Activated CD4-positive, alpha-beta T cell treated with anti-CD3 and anti-CD28 coated beads, Interleukin-2, amount 10 ng/mL, durations not matched to agents 24 days and 14 days (primary cell): Measurements from ENCODE around the gene LPP. TPM values are rescaled to one million over a fixed set of nuclear protein-coding genes. Genes with fewer than 3 reads are reported as not detected.

ENCODE experiments used
- DNase-seq: peaks from one replicate; pipeline ENCODE4 v3.0.0; 2022
- H3K27ac Mint-ChIP-seq: one replicate; pipeline ENCODE4 v1.8.0; 2022; ENCODE audit warnings: mild to moderate bottlenecking, mixed read lengths
- H3K27me3 Mint-ChIP-seq: one replicate; pipeline ENCODE4 v1.8.0; 2022; ENCODE audit warnings: mixed read lengths
- H3K36me3 Mint-ChIP-seq: one replicate; pipeline ENCODE4 v1.8.0; 2022; ENCODE audit warnings: low read depth, mild to moderate bottlenecking, mixed read lengths
- H3K4me1 Mint-ChIP-seq: one replicate; pipeline ENCODE4 v1.8.0; 2021; ENCODE audit warnings: mixed read lengths
- H3K4me3 Mint-ChIP-seq: one replicate; pipeline ENCODE4 v1.8.0; 2022; ENCODE audit warnings: mild to moderate bottlenecking, moderate library complexity, mixed read lengths
- H3K9me3 Mint-ChIP-seq: one replicate; pipeline ENCODE4 v1.8.0; 2021; ENCODE audit warnings: mixed read lengths
- intact Hi-C: fragments of 100-400 bp; cut with micrococcal nuclease; formaldehyde crosslinking; loops from one replicate; pipeline ENCODE4 v1.15.1; 2023
- total RNA-seq: library from RNA; stranded (reverse); gene quantifications from 2 replicates; pipeline ENCODE4 v1.2.3, GENCODE V29; 2022

LPP gene
- total RNA-seq, 1 donor from 2014 or later = 41.4 TPM

DNA sequence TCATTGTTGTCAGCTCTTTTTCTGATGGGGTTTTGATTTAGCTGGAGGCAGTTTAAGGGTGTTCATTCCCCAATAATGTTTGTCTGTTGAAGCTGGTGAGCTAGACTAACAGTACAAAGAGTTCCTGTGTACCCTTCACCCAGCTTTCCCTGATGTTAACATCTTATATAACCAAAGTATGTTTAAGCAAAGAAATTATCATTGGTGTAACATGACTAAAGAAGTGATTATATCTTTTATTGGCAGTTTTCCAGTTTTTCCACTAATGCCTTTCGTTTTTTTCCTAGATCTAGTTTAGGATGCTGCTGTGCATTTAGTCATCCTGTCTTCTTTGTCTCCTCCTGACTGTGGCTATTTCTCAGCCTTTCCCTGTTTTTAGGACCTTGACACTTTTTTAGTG, 165.6 kb downstream of the LPP start:
- Mint-ChIP-seq H3K4me1 (peaks cover 44% of the 10 kb centered on the region), H3K27me3 (peaks cover 4% of the 10 kb centered on the region), H3K36me3 (peaks cover 21% of the 10 kb centered on the region), H3K4me3 (no peak overlapping the region), H3K9me3 (peaks cover 13% of the 10 kb centered on the region), H3K27ac (no peak overlapping the region)
- no peak for DNase-seq
- intact Hi-C loops = loop anchor here (10.0 kb wide), 1 partner anchor 405 kb away; no protein-coding TSS in a partner anchor

GRCh38 chr3:188320757-188321156, 166.8 kb downstream of the LPP start:
- DNase-seq = no peak
- peak overlapping the region; percentile 29 for H3K27ac Mint-ChIP-seq
- H3K4me3 Mint-ChIP-seq = no peak overlapping the region
- H3K9me3 Mint-ChIP-seq = peaks cover 17% of the 10 kb centered on the region
- peaks cover 4% of the 10 kb centered on the region for H3K27me3 Mint-ChIP-seq
- peaks cover 48% of the 10 kb centered on the region for H3K4me1 Mint-ChIP-seq
- H3K36me3 Mint-ChIP-seq = peaks cover 27% of the 10 kb centered on the region
- intact Hi-C loops = loop anchor here (5.0 kb wide), 6 partner anchors 72 to 597 kb away; no protein-coding TSS in a partner anchor

DNA sequence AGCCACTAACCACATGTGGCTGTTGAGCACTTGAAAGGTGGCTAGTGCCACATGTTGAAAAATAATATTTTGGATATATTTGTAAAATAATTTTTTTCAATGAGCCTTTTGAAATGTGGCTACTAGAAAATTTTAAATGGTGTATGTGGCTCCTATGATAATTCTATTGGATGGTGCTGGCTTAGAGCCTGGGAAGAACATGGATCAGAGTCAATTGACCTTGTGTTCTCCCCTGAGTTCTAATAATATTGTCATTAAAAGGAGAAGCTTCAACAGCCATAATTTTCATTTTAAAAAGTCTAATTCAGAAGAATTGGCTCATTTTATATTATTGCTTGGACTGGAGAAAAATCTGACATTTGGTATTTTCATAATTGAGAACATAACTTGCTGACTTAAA, 167.3 kb downstream of the LPP start:
- Mint-ChIP-seq H3K4me3 (no peak overlapping the region), H3K4me1 (peaks cover 51% of the 10 kb centered on the region), H3K9me3 (peaks cover 17% of the 10 kb centered on the region), H3K27ac (no peak overlapping the region), H3K27me3 (peaks cover 4% of the 10 kb centered on the region), H3K36me3 (peaks cover 32% of the 10 kb centered on the region)
- DNase-seq = no peak
- intact Hi-C loops = loop anchor here (5.0 kb wide), 6 partner anchors 71 to 596 kb away; no protein-coding TSS in a partner anchor

DNA sequence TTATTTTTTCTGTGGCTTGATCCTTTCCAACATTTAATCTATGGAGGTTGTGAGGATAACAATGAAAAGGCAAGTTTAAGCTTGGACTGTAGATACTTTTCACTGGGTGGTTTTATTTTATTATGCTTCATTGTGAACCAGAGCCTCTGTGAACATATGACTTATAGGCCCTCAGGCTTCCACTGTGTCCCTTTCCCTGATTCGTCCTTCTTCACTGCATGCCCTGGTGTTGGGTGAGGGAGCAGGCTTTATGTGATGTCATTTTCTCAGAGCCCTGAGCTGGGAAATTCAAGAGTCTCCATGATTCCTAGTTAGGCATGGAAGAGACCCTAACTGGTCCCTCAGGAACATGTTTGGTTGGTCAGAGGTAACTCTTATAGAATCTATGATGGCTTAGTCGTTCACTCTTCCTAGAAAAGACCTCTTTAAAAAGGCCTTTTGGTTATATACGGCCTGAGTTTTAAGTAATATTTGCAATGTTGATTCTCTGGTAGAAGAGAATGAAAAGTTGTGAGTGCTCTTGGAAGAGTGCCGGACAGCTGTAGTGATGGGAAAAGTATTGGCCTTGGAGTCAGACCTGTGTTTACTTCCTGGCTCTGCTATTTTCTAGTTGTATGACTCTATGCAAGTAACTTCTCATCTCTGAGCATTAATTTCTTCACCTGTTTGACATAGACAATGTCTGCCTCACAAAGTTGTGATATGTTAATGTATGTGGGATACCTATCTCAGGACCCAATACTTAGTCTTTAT, 168.4 kb downstream of the LPP start:
- Mint-ChIP-seq H3K9me3 (peaks cover 17% of the 10 kb centered on the region), H3K36me3 (peaks cover 34% of the 10 kb centered on the region), H3K27ac (peak overlapping the region; percentile 90), H3K4me3 (peak overlapping the region; percentile 64), H3K27me3 (peaks cover 4% of the 10 kb centered on the region), H3K4me1 (peaks cover 49% of the 10 kb centered on the region)
- intact Hi-C loops = loop anchor here (5.0 kb wide), 6 partner anchors 70 to 595 kb away; no protein-coding TSS in a partner anchor
- no peak for DNase-seq

GRCh38 chr3:188323067-188323842, 169.3 kb downstream of the LPP start:
- H3K4me1 Mint-ChIP-seq = peaks cover 48% of the 10 kb centered on the region
- intact Hi-C loops = loop anchor here (1.0 to 5.0 kb wide), 10 partner anchors 14 to 594 kb away; no protein-coding TSS in a partner anchor
- peaks cover 28% of the 10 kb centered on the region for H3K36me3 Mint-ChIP-seq
- H3K9me3 Mint-ChIP-seq = peaks cover 13% of the 10 kb centered on the region
- H3K27me3 Mint-ChIP-seq = no peaks in the 10 kb centered on the region
- peak; percentile 87 for DNase-seq
- peak overlapping the region; percentile 64 for H3K4me3 Mint-ChIP-seq
- H3K27ac Mint-ChIP-seq = peak overlapping the region; percentile 90

GRCh38 chr3:188326111-188326510, 172.2 kb downstream of the LPP start:
- intact Hi-C loops = no loop called here
- no peak for DNase-seq
- peaks cover 28% of the 10 kb centered on the region for H3K36me3 Mint-ChIP-seq
- peaks cover 58% of the 10 kb centered on the region for H3K4me1 Mint-ChIP-seq
- H3K4me3 Mint-ChIP-seq = no peak overlapping the region
- peaks cover 10% of the 10 kb centered on the region for H3K9me3 Mint-ChIP-seq
- no peaks in the 10 kb centered on the region for H3K27me3 Mint-ChIP-seq
- H3K27ac Mint-ChIP-seq = no peak overlapping the region

DNA sequence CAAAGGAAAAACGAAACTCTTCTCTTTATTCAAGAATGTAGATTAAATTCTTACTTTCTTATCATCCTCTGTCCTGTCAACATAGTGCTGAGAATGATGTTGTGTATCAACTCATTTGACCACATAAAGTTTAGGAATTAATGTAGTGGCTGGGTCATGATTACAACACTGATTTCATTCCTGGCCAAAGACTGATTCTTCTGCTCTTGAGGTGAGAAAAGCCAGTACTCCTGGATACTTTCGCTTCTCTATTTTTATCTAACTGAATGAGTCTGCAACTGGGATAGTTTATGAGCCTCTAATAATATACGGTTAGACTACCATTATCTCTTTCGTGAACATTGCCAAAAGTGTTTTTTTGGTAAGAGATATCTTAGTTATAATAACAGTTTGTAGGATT, 173.0 kb downstream of the LPP start:
- no peaks in the 10 kb centered on the region for H3K27me3 Mint-ChIP-seq
- H3K4me3 Mint-ChIP-seq = no peak overlapping the region
- H3K36me3 Mint-ChIP-seq = peaks cover 32% of the 10 kb centered on the region
- no peak overlapping the region for H3K27ac Mint-ChIP-seq
- no peak for DNase-seq
- H3K9me3 Mint-ChIP-seq = peaks cover 13% of the 10 kb centered on the region
- peaks cover 60% of the 10 kb centered on the region for H3K4me1 Mint-ChIP-seq
- intact Hi-C loops = no loop called here

DNA sequence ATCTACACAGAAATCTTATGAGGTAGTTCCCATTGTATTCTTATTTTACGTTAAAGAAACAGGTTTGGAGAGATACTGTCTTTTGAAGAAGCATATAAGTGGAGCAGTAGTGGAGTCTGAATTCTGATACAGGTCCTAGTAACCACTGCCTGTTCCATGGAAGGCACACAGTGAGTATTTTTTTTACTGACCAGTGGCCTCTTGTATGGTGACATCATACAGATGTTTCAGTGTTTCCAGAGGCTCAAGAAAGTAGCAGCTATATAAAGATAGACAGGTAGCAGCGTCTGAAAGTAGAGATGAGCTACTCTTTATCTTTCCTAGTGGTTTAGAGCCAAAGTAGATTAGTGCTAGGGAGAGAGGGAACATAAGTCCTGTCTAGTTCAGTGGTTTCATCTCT, 173.5 kb downstream of the LPP start:
- Mint-ChIP-seq H3K27ac (no peak overlapping the region), H3K9me3 (peaks cover 13% of the 10 kb centered on the region), H3K36me3 (peaks cover 32% of the 10 kb centered on the region), H3K4me3 (no peak overlapping the region), H3K27me3 (no peaks in the 10 kb centered on the region), H3K4me1 (peaks cover 56% of the 10 kb centered on the region)
- no peak for DNase-seq
- intact Hi-C loops = no loop called here

DNA sequence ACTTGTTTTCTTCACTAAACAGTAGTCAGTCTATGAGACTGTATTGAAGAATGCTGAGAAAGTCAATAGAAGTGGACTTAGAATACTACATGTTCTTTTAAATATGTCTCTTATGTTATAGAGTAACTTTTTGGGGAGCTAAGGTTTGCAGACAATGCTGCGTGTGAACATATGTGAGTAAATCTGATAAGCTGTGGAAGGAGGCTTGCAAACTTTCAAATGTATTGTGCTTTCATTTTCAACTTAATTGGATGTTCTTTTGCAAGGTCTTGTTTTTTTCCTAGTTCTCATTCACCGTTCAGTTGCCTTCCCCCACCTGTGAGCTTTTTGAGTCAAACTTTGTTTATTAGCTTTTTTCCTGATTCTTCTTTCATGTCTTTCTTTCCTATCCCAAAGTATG, 176.2 kb downstream of the LPP start:
- H3K4me1 Mint-ChIP-seq = peaks cover 33% of the 10 kb centered on the region
- no peaks in the 10 kb centered on the region for H3K27me3 Mint-ChIP-seq
- peak overlapping the region; percentile 71 for H3K27ac Mint-ChIP-seq
- H3K36me3 Mint-ChIP-seq = peaks cover 24% of the 10 kb centered on the region
- intact Hi-C loops = loop anchor here (1.0 to 10.0 kb wide), 2 partner anchors 9 to 425 kb away; no protein-coding TSS in a partner anchor
- H3K4me3 Mint-ChIP-seq = peak overlapping the region; percentile 45
- H3K9me3 Mint-ChIP-seq = peaks cover 5% of the 10 kb centered on the region
- DNase-seq = no peak

- peaks cover 30% of the 10 kb centered on the region for H3K4me1 Mint-ChIP-seq
- H3K4me3 Mint-ChIP-seq = no peak overlapping the region
- H3K36me3 Mint-ChIP-seq = peaks cover 20% of the 10 kb centered on the region
- intact Hi-C loops = loop anchor here (10.0 kb wide), 1 partner anchor 424 kb away; no protein-coding TSS in a partner anchor
- H3K9me3 Mint-ChIP-seq = peaks cover 3% of the 10 kb centered on the region
- no peak overlapping the region for H3K27ac Mint-ChIP-seq
- peaks cover 4% of the 10 kb centered on the region for H3K27me3 Mint-ChIP-seq
- no peak for DNase-seq
These were observed 177.2 kb downstream of the LPP start for GRCh38 chr3:188331166-188331565.

DNA sequence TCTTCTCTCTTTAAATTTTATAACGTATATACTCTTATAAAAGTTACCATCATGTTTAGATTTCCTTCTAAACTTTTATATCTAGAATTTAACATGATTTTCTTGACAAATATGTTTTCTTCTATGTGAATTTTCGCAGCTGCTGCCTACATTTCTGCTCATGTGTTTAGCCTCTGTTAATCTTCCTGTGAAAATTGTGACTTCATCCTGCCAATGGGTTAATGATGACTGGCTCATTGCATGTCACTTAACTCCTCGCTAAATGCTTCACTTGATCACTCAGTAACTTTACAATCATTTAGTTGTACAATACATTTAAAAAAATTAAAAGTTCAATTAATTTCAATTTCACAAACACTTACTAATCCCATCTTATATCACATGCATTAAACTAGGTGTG, 178.1 kb downstream of the LPP start:
- Mint-ChIP-seq H3K9me3 (peaks cover 3% of the 10 kb centered on the region), H3K27ac (no peak overlapping the region), H3K4me1 (peaks cover 29% of the 10 kb centered on the region), H3K27me3 (peaks cover 4% of the 10 kb centered on the region), H3K4me3 (no peak overlapping the region), H3K36me3 (peaks cover 20% of the 10 kb centered on the region)
- DNase-seq = no peak
- intact Hi-C loops = loop anchor here (10.0 kb wide), 1 partner anchor 423 kb away; no protein-coding TSS in a partner anchor

DNA sequence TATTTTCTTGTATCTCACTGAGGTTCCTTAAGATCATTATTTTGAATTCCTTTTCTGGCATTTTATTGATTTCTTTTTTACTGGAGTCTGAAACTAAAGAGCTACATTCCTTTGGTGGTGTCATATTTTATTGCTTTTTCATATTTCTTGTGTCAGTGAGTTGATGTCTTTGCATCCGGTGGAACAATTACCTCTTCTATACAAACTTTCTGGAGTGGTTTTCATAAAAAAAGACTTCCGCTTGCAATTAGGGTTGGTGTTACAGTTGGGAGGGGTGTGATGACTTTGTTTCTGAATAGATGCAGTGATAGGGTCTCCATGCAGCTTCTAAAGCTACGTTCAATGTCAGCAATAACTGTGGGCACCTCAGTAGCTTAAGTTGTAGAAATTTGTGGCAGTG, 181.7 kb downstream of the LPP start:
- Mint-ChIP-seq H3K4me3 (no peak overlapping the region), H3K4me1 (peaks cover 37% of the 10 kb centered on the region), H3K9me3 (peaks cover 3% of the 10 kb centered on the region), H3K27ac (no peak overlapping the region), H3K27me3 (peaks cover 6% of the 10 kb centered on the region), H3K36me3 (peaks cover 24% of the 10 kb centered on the region)
- DNase-seq = no peak
- intact Hi-C loops = loop anchor here (5.0 to 10.0 kb wide), 3 partner anchors 247 to 452 kb away; no protein-coding TSS in a partner anchor

DNA sequence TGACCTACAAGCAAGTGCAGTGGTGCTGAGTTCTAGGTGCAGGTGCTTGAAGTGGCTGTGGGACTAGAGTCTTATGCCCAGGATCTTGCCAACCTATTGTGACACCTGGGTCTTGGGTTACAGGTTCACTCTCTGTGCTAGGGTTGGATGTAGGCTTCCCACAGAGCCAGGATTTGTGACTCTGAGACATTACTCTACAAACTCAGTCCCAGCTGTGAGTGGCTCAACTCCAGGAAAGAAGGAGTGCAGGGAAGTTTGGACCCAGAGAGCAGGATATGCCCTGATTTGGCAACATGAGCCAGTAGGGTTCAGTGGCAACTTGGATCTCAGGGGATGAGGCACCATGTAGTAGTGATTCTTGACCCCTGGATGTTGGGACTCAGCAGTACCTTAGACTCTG, 182.2 kb downstream of the LPP start:
- DNase-seq = no peak
- peaks cover 6% of the 10 kb centered on the region for H3K27me3 Mint-ChIP-seq
- peaks cover 24% of the 10 kb centered on the region for H3K36me3 Mint-ChIP-seq
- H3K4me1 Mint-ChIP-seq = peaks cover 33% of the 10 kb centered on the region
- no peak overlapping the region for H3K4me3 Mint-ChIP-seq
- peaks cover 3% of the 10 kb centered on the region for H3K9me3 Mint-ChIP-seq
- peak overlapping the region; percentile 29 for H3K27ac Mint-ChIP-seq
- intact Hi-C loops = loop anchor here (5.0 to 10.0 kb wide), 3 partner anchors 246 to 451 kb away; no protein-coding TSS in a partner anchor
